GM21360 (cell line): ENCODE measurements around the gene SNRPD2.
"Not testable (repeated sequence)": the region's sequence is repeated elsewhere in the genome, so short reads cannot be mapped to it uniquely, and the experiment has no call there.

Experiments
- ATAC-seq: cut with Tn5 transposase; IDR thresholded peaks from one replicate; pipeline ENCODE4 v1.9.1; 2021; ENCODE audit warnings: mild to moderate bottlenecking, moderate library complexity; ENCODE audit not compliant: unreplicated experiment

The SNRPD2 gene

GRCh38 chr19:45691516-45692186 is at the start of gene SNRPD2:
Gene SNRPD2 (minus strand): TSS chr19:45691953. CDS start chr19:45691888, 65 bp downstream.
- ATAC-seq: peak; percentile 43

GRCh38 chr19:45739498-45740439 is 48.0 kb upstream of the SNRPD2 start:
- no peak for ATAC-seq

GRCh38 chr19:45733160-45733810 is 41.5 kb upstream of the SNRPD2 start, which contains the start of gene MEIOSIN:
Gene MEIOSIN (plus strand): TSS chr19:45733439. CDS start chr19:45735377, 1,938 bp downstream.
- ATAC-seq: no peak

- peak; percentile 79 for ATAC-seq
Measured at GRCh38 chr19:45730368-45731288, 38.9 kb upstream of the SNRPD2 start, which contains the start of gene FBXO46. Gene FBXO46 (minus strand): TSS chr19:45730896. CDS start chr19:45713495, 17,401 bp downstream.

- ATAC-seq: no peak
Measured at GRCh38 chr19:45729800-45730290, 38.1 kb upstream of the SNRPD2 start.

- ATAC-seq: not testable (repeated sequence)
Measured at GRCh38 chr19:45728683-45729082, 36.9 kb upstream of the SNRPD2 start.

- ATAC-seq: not testable (repeated sequence)
Measured at GRCh38 chr19:45720065-45720464, 28.3 kb upstream of the SNRPD2 start.

GRCh38 chr19:45717983-45718650 is 26.4 kb upstream of the SNRPD2 start:
- no peak for ATAC-seq

- peak; percentile 91 for ATAC-seq
Measured at GRCh38 chr19:45717131-45717982, 25.6 kb upstream of the SNRPD2 start.

- no peak for ATAC-seq
Measured at GRCh38 chr19:45716359-45717130, 24.8 kb upstream of the SNRPD2 start.

- ATAC-seq: no peak
Measured at GRCh38 chr19:45715139-45715538, 23.4 kb upstream of the SNRPD2 start.

- no peak for ATAC-seq
Measured at GRCh38 chr19:45713141-45713540, 21.4 kb upstream of the SNRPD2 start.

GRCh38 chr19:45712699-45713067 is 20.9 kb upstream of the SNRPD2 start:
- ATAC-seq: no peak

- ATAC-seq: no peak
Measured at GRCh38 chr19:45711851-45712698, 20.3 kb upstream of the SNRPD2 start.

GRCh38 chr19:45710356-45711130 is 18.8 kb upstream of the SNRPD2 start:
- ATAC-seq: no peak
